Measurements from ENCODE around the gene IL34.

DNA sequence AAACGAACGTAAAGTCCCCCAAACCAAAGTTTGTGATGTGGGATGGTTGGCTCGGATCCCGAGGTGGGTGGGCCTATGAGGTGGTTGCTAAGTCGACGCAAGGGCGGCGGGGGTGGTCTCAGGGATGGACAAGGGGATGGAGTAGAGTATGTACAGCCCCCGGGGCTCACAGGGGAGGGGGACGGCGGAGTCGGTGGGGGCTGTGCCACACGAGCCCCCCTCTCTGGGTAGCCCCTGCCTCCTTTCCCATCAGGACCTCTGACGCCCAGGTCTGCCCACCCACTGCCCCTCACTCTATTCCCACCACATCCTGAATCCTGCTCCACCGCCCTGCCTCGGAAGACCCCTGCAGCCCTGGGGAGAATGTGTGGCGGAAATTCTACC is 15.2 kb downstream of the IL34 start:
- TF ChIP-seq, protein P1, sequence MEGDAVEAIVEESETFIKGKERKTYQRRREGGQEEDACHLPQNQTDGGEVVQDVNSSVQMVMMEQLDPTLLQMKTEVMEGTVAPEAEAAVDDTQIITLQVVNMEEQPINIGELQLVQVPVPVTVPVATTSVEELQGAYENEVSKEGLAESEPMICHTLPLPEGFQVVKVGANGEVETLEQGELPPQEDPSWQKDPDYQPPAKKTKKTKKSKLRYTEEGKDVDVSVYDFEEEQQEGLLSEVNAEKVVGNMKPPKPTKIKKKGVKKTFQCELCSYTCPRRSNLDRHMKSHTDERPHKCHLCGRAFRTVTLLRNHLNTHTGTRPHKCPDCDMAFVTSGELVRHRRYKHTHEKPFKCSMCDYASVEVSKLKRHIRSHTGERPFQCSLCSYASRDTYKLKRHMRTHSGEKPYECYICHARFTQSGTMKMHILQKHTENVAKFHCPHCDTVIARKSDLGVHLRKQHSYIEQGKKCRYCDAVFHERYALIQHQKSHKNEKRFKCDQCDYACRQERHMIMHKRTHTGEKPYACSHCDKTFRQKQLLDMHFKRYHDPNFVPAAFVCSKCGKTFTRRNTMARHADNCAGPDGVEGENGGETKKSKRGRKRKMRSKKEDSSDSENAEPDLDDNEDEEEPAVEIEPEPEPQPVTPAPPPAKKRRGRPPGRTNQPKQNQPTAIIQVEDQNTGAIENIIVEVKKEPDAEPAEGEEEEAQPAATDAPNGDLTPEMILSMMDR (IDR thresholded peaks at IDR 0.05), result no peak
- no peak for TF ChIP-seq POLR2A (IDR thresholded peaks at IDR 0.05)
